K562 (cell line): ENCODE results near the gene CUL3.

Source experiments
- CTCF ChIP-seq, 3 experiments: IDR thresholded peaks in 2 of 3; conservative IDR thresholded peaks in 1 of 3; 2 replicates each; pipeline ENCODE4 v1.5.1; 2011 to 2012; ENCODE audit warnings: low read length in 3 of 3, mild to moderate bottlenecking in 3 of 3, control low read depth in 2 of 3, improper control_type of control experiment in 1 of 3, inconsistent platforms in 1 of 3, low read depth in 1 of 3, mixed read lengths in 1 of 3, moderate library complexity in 1 of 3; ENCODE audit not compliant: insufficient read depth in 2 of 3
- JUND ChIP-seq, 2 experiments: IDR thresholded peaks; 2 replicates in 1 of 2; 3 replicates in 1 of 2; pipeline ENCODE4 v1.6.1; 2011; ENCODE audit warnings: borderline replicate concordance in 2 of 2, low read depth in 2 of 2, low read length in 2 of 2, improper control_type of control experiment in 1 of 2, missing biosample characterization in 1 of 2, missing genetic modification characterization in 1 of 2, missing genetic modification reagents in 1 of 2
- RBBP5 ChIP-seq: fragments of 200-600 bp; sonication (generic); IDR thresholded peaks from 2 replicates; pipeline ENCODE4 v1.6.1; 2012; ENCODE audit warnings: borderline replicate concordance, mild to moderate bottlenecking, low read length, control low read depth, inconsistent platforms; ENCODE audit not compliant: insufficient read depth, poor library complexity, severe bottlenecking
- TCF7 ChIP-seq: sonication (generic); IDR thresholded peaks from 2 replicates; pipeline ENCODE4 v1.6.1; 2016; ENCODE audit warnings: antibody characterized with exemption, borderline replicate concordance
- ZNF232 ChIP-seq: sonication (generic); formaldehyde crosslinking; IDR thresholded peaks from 2 replicates; pipeline ENCODE4 v1.8.0; 2022; ENCODE audit warnings: mild to moderate bottlenecking, missing genetic modification reagents

- TF ChIP-seq JUND (IDR thresholded peaks at IDR 0.05; ENCODE audit: borderline replicate concordance, low read depth, low read length) (no peak), JUND (tag; IDR thresholded peaks at IDR 0.05; ENCODE audit: borderline replicate concordance, low read depth, low read length) (no peak), RBBP5 (no peak), TCF7 (no peak), CTCF (IDR thresholded peaks at IDR 0.05 in 2 of 3, conservative IDR thresholded peaks at IDR 0.05 in 1 of 3; ENCODE audit: insufficient read depth in 2 of 3, low read depth in 1 of 3, low read length in 3 of 3) (no peak), ZNF232 (CRISPR knock-in tag) (no peak)
Observed at GRCh38 chr2:224601923-224602322, 16.8 kb upstream of the CUL3 start.
